Stimulated activated CD8-positive, alpha-beta memory T cell treated with anti-CD3 and anti-CD28 coated beads, Interleukin-2, amount 100 ng/mL, for 48 hours (primary cell): ENCODE data around the gene DCTD.

ENCODE experiments used
- DNase-seq, 2 donors: peaks; one replicate each; pipeline ENCODE4 v3.0.0-alpha.2; 2020; ENCODE audit warnings: low read depth in 2 of 2

DCTD gene

GRCh38 chr4:182917182-182918043, at the start of gene DCTD:
DCTD (minus strand) TSS chr4:182917386; CDS start chr4:182915568, 1,818 bp downstream.
- DNase-seq, result peak; percentile 68 to 77

DNA sequence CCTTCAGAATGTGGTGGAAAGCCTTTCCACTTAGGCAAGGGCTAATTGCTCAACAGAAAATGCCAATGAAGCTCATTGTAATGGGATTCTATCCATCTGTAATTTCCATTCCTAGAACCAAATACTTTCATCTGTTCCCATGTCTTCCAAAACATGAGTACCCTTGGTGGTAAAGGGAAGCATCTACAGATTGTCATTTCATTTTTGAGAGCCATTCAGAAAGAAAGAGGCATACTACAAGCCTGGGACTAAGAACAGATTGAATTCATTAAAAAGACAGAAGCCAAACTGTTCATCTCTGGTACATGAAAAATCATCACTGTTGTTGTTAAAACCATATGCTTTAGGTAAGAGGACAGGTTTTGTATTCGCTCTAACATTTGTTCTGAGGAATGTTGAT, 43.6 kb upstream of the DCTD start:
- DNase-seq, result no peak

DNA sequence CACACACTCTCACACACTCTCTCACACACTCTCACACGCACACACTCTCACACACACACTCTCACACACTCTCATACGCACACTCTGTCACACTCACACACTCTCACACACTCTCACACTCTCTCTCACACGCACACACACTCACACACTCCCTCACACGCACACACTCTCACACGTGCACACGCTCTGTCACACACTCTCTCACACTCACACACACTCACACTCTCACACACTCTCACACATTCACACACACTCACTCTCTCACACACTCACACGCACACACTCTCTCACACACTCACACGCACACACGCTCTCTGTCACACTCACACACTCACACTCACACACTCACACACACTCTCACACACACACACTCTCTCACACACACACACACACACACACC, 43.0 kb upstream of the DCTD start:
- no peak for DNase-seq

- DNase-seq, result no peak
Observed at GRCh38 chr4:182955411-182955810, 38.2 kb upstream of the DCTD start.

DNA sequence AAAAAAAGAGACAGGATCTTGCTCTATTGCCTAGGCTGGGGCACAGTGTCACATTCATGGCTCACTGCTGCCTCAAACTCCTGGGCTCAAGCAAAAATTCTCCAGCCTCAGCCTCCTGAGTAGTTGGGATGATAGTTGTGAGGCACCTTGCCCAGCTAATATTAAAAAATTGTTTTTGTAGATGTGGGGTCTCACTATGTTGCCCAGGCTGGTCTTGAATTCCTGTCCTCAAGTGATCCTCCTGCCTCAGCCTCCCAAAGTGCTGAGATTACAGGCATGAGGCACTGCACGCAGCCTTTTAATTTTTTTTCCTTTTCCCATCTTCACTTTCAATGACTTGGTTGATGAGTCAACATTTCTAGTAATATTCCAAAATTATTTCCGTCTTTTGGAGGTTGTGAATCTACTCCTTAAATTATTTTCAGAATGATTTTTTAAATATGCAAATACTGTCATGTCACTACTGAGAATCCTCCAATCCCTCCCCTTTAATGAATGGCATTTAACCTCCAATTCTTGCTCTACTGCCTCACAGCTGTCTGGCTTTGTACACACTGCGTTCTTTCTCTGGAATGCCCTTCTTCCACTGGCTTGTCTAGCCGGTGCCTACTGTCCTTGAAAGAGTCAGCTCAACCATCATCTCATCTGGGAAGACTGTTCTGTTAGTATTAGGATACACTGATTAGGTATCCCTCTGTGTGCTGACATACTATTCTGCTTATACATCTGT, 27.5 kb upstream of the DCTD start:
- no peak for DNase-seq

GRCh38 chr4:182939680-182940079, 22.5 kb upstream of the DCTD start:
- DNase-seq, result no peak

DNA sequence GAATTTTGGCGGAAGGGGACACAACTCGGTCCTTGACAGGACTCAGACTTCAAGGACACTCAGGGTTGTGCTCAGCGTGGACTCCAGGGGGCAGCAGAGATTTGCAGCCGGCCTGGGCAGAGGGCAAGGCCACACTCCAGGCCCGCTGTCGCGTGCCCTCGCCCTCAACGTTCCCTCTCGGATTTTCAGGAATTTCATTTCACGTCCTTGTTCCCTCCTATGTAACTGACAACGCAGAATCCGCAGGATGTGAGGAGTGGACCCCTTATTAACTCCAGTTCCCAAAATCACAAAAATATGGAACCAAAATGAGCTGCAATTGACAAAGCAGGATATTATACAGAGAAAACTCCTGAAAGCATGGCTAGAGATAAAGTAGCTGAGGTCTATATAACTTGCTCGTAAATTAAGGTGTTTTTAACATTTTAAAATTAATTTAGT, 21.0 kb upstream of the DCTD start:
- DNase-seq, result peak; percentile 50 to 63

DNA sequence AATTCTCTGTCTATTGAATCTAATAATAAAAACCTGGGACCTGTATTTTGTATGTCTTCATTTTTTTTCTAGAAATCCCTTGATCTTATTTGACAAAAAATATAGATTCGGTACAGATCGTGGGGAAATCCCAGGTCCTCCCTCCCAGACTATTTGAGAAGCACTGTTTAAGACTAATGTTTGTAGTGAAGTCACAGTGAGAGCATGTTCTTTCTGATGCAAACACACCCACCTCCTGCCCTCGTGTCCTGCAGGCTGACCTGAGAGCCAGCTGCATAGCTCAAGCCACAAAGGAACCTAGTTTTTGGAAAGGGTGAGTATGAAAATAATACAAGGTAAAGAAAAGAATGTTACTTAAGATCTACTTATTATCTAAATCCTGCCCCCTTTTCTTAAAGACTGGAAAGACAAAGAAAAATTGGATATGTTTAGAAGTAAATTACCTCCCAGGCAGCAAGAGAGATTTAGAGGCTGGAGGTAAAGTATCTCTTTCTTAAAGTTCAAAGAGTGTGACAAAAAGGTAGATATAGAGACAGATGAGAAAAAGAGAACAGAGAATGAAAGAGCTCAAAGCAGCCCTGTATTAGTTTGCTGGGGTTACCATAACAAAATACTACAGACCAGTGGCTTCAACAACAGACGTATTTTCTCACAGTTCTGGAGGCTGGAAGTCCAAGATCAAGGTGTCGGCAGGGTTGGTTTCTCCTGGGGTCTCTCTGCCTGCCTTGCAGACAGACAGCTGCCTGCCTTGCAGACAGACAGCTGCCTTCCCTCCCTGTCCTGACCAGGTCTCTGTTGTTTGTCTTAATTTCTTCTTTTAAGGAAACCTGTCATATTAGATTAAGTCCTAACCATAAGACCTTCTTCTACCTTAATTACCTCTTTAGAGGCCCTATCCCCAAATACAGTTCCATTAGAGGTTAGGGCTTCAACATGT, 20.4 kb upstream of the DCTD start:
- no peak for DNase-seq

GRCh38 chr4:182932651-182933050, 15.5 kb upstream of the DCTD start:
- DNase-seq, result no peak

DNA sequence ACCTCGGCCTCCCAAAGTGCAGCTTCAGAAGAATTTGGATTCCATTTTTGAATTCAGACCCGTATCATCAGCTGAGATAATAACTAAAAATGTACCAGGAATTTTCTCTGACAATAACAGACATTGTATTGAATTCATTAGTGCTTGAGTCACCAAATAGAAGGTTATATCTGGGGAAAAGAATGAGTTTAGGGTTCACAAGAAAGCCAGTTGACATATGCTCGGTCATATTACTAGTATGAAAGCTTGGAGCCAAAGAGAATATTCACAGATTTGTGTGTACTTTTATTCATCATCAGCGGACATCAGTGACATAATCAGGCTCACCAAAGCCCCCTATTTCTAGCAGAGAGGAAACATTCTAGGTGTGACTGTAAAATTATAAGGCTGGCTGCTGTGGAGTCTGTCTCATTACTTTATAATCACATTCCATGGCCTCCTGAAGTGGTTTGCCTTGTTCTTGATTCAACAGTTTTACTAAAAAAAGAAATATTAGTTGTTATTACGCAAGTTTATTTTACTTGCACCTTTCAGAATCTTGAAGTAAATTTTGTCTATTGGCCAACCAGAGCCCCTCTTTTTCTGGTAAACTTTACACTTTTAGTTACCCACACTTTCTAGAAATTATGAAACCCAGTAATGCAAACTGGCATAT, 14.6 kb upstream of the DCTD start:
- no peak for DNase-seq

- DNase-seq, result no peak
Observed at GRCh38 chr4:182930889-182931288, 13.7 kb upstream of the DCTD start.

- no peak for DNase-seq
Observed at GRCh38 chr4:182929296-182929695, 12.1 kb upstream of the DCTD start.

DNA sequence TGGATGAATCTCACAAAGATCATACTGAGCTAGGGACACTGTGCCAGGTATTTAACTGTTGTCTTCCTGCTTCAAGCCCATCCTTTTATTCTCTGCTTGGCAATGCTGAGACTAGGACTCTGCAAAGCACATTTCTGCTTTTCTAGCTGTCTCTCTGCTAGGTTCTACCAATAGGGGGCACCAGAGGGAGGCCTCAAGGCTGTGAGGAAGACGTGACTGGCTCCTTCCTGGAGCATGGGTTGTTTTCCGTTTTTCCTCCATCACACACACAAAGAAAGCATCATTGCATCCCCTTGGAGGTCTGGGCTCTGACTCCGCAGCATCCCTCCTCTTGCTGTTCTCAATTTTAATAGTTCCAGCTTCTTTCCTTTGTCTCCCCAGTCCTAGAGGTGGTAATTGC, 10.9 kb upstream of the DCTD start:
- no peak for DNase-seq

DNA sequence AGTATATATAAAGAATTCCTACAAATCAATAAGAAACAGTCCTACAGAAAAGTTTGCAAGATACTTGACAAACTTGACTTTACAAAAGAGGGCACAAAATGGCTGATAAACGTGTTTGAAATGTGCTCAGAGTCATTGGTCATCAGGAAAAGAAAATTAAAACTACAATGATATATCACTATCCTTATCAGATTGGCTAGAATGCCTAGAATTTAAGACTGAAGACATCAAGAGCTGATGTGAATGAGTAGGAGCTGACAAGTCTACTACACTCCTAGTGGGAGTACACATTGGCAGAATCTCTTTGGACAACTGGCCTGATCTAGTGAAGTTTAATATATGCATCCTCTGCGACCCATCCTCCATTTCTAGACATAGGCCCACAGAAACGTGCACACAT, 10.3 kb upstream of the DCTD start:
- no peak for DNase-seq

GRCh38 chr4:182925855-182926254, 8.7 kb upstream of the DCTD start:
- no peak for DNase-seq

DNA sequence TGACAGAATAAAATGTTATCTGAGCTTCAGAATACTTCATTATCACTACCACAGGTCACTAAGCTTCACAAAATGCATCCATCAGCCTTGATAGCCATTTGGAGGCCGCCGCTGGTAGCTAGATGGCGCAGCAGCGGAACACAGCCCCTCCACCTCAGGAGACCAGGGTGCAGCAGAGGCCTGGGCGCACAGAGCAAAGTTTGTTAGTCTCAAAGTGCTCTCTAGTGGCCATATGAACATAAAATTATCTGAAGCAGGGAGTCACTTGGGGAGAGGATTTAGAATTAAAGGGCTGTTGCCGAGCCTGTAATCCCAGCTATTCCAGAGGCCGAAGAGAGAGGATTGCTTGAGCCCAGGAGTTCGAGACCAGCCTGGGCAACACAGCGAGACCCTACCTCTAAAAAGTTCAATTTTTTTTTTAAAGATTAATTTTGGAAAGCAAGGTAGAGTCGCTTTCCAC, 8.1 kb upstream of the DCTD start:
- peak; percentile 27 to 35 for DNase-seq

- DNase-seq, result no peak
Observed at GRCh38 chr4:182924497-182924896, 7.3 kb upstream of the DCTD start.

DNA sequence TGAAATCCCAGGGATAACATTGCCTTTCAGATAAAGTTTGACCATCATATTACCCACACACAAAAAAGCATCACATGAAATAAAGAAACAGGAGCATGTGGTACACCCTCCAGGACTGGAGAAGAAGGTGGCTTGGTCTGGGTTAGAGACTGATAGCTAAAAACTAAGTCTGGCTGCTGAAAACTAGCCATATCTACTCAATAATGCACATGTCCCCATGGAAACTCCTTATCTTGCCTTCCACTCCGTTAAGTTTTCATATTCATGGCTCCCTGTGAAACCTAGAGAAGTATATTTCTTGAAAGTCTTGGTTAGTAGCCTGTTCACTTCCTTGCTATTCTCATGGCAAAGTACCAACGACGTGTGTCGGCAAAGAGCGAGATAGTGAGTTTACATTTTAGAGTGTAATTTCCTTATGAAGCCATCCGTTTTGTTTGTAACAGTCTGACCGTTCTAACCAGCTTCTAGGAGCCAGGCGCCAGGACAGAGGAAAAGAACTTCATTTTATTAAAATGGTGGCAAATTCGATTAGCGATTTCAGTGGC, 6.7 kb upstream of the DCTD start:
- no peak for DNase-seq

- no peak for DNase-seq
Observed at GRCh38 chr4:182923366-182923765, 6.2 kb upstream of the DCTD start.

DNA sequence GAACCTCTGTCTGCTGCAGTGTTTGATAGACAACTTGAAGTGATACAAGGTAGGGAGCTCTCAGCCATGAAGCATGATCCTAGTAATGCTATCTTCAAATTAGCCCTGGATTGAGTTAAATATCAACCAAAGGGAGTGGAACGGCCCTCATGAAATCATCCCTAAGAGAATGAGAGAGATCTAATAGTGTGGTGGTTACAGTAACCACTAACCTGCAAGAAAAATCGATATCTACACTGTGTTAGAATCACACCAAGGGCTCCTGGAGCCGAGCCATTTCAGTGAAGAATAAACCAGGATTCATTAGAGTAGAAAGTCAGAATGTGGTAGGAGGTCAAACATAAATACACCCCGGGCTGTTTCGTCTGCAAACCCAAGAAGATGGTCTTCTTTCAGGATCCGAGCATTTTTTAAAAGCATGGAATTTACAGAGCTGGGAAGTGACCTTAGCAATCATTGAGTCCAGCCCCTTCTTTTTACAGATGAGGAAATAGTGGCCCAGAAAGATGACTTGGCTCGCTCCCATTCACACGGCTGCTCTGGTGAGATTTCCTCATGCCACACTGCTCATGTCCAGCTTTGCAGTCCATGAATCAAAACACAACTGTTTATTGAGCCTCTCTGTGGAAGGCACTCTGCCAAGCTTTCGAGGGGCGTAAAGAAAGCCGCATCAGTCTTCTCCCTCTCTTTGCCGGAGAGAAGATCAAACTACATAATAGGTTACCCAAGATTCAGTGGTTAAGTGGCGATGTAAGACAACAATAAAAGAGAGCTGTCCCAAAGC, 5.5 kb upstream of the DCTD start:
- DNase-seq, result no peak
